ENCODE measurements around the gene RIPK1.
"Not testable (repeated sequence)": the region's sequence is repeated elsewhere in the genome, so short reads cannot be mapped to it uniquely, and the experiment has no call there.

The RIPK1 gene

DNA sequence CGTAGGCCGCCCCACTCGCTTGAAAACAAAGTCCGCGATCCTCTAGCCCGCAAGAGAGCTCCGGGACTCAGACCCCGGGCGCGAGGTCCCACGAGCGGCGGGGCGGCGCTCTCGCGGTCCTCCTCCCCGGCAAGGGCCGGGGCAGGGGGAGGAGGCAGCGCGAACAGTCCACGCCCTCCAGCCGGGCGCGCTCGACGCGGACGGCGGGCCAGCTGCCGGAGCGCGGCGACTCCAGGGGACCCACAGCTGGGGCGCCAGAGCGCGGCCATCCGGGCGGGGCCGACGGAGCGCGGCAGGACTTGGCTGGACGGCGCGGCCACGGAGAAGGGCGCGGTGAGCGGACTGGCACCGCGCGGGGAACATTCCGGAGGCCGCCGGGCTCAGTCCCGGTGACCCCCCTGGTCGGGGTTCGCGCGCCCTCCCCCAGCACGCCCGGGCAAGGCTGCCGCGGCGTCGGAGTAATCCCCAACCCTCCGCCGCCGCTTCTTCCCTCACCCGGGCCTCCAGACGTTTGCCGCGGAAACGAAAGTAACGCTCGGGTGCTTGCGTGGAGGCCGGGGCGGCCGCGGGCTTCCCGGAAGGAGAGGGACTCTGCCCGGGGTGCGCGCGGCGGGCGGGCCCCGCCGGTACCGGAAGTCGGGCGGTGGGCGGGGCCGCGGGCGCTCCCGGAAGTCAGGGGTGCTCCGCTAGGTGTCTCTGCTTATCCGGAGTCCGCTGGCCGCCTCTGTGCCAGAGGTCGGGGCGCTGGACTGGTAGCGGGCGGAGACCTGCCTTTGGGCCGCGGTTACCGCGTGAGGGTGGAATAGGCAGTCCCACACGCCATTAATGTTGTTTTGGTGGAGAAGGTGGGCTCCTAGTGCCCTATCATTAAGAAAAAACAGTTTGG, at the start of gene RIPK1:
Gene RIPK1 (plus strand): TSS at position 166 of the 886 bp plus-strand sequence. CDS start 8,330 bp downstream, outside the sequence.
- H3K4me3 ChIP-seq (ENCODE audit: low read depth, low read length): peak within 1 kb of the TSS; percentile 73
- DNase-seq (ENCODE audit: low read depth): peak; percentile 51

DNA sequence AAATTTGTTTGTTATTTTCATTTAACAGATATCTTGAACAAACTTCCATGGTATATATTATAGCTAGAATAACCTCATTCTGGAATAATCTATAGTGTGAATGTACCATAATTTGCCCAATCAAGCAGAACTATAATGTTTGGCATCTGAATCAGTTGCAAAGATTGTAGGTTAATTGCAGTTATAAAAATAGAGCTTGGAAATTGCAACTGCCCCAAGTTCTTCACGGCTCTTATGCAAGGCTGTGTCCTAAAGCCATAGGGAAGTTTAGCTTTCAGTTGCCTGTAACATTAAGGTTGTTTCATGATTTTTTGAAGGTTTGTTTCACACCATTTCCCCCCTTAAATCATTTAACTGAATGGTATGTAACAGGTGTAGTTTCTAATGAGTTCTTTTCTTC, 49.2 kb upstream of the RIPK1 start:
- H3K4me3 ChIP-seq (ENCODE audit: low read depth, low read length): no peak overlapping the region
- no peak for DNase-seq (ENCODE audit: low read depth)

DNA sequence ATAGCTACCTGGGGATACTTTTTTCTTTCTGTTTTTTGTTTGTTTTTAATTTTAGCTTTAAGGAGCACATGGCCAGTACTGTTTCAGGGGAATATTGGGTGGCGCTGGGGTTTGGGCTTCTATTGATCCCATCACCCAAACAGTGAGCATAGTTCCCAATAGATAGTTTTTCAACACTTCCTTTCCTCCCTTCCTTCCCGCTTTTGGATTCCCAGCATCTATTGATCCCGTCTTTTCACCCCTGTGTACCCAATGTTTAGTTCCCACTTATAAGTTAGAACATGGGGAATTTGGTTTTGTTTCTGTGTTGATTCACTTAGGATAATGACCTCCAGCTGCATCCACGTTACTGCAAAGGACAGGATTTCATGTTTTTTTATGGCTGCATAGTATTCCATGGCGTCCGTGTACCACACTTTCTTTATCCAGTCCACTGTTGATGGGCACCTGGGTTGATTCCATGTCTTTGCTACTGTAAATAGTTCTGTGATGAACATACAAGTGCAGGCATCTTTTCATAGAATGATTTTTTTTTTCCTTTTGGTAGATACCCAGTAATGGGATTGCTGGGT, 48.5 kb upstream of the RIPK1 start:
- H3K4me3 ChIP-seq (ENCODE audit: low read depth, low read length): no peak overlapping the region
- DNase-seq (ENCODE audit: low read depth): no peak

GRCh38 chr6:3020976-3021598, 47.2 kb upstream of the RIPK1 start:
- not testable (repeated sequence) for DNase-seq (ENCODE audit: low read depth)

DNA sequence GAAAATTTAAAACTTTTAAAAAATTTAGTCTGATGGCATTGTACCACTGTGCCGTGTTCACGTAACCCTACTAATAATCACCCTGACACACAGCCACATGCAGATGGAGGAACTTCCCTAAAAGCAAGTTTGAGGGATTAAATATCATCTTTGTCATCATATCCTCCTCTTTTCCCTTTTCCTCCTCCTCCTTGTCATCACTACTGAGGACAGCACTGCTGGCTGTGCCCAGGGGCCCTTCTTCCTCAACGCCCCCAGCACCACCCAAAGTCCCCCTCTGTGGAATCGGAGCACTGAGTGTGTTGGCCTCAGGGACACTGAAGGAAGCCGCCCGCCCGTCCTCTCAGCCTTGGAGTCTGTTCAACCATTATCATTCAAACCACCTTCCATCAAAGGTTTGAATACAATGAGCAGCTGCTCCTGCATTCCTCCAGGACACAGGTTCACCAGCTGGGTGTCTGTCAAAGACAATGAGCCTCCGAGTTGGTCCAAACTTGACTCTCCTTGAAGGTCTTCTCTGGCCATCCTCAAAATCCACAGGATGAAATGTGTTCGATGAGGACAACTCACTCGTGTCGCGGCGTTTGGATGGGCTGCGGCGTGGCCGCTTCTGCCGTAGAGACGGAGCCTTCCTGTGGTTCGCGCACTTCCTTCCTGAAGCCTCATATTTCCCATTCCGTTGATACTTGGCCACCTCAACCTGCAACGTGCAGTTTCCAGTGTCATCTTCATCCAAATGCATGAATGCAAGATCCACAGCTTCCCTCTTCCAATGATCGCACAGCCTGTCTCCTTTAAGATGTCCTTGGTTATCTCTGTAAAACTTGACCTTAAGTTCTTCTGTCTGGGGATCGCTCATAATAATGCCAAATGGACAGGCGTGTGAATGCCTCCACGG, 45.3 kb upstream of the RIPK1 start:
- no peak for DNase-seq (ENCODE audit: low read depth)

More at GRCh38 chr6:3020976-3021598, 47.2 kb upstream of the RIPK1 start:
- H3K4me3 ChIP-seq (ENCODE audit: low read depth, low read length): not testable (repeated sequence)

DNA sequence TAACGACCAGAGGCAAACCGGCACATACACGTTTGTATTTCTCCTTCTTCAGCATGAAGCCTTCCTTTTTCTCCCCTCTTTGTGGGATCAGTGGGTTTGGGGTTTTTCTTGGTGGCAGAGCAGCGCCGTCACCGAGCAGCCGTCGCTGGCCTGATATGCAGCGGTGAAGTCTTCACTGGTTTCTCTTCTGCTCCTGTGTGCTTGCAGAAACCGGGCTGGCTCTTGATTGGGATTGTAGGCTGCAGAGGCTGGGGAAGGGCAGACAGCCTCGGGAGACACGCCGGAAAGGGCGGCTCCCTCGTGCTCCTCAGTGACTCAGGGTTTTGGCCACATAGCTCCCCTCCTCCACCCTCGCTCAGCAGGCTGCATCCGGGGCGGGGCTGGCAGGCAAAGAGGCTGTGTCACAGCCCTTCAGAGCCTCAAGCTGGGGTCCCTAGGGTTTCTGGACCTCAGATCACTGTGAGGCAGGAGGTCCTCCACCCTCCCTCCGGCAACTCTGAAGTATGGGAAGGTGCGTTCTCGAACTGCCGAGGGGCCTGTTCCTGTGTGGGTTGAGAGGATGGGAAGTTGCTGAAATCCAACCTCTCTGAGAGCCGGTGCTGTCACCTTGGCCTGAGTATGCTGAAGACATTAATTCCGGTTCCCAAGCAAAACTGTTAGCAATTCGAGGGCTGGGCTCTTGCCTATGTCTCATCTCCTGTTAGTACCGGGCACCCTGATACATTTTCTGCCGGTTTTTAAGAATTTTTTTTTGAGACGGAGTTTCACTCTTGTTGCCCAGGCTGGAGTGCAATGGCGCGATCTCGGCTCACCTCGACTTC, 44.4 kb upstream of the RIPK1 start:
- H3K4me3 ChIP-seq (ENCODE audit: low read depth, low read length): no peak overlapping the region
- peak; percentile 56 for DNase-seq (ENCODE audit: low read depth)

More for the DNA sequence above, 45.3 kb upstream of the RIPK1 start:
- H3K4me3 ChIP-seq (ENCODE audit: low read depth, low read length): no peak overlapping the region

GRCh38 chr6:3026791-3027626, 41.3 kb upstream of the RIPK1 start:
- peak; percentile 18 for DNase-seq (ENCODE audit: low read depth)
- no peak overlapping the region for H3K4me3 ChIP-seq (ENCODE audit: low read depth, low read length)

DNA sequence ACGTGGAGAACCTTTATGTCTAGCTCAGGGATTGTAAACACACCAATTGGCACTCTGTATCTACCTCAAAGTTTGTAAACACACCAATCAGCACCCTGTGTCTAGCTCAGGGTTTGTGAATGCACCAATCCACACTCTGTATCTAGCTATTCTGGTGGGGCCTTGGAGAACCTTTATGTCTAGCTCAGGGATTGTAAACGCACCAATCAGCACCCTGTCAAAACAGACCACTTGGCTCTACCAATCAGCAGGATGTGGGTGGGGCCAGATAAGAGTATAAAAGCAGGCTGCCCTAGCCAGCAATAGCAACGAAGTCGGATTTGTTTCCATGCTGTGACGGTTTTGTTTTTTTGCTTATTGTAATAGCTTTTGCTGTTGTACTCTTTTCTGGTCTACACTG, 40.1 kb upstream of the RIPK1 start:
- not testable (repeated sequence) for DNase-seq (ENCODE audit: low read depth); H3K4me3 ChIP-seq (ENCODE audit: low read depth, low read length)

GRCh38 chr6:3031857-3032640, 36.2 kb upstream of the RIPK1 start:
- DNase-seq (ENCODE audit: low read depth): no peak
- H3K4me3 ChIP-seq (ENCODE audit: low read depth, low read length): no peak overlapping the region

DNA sequence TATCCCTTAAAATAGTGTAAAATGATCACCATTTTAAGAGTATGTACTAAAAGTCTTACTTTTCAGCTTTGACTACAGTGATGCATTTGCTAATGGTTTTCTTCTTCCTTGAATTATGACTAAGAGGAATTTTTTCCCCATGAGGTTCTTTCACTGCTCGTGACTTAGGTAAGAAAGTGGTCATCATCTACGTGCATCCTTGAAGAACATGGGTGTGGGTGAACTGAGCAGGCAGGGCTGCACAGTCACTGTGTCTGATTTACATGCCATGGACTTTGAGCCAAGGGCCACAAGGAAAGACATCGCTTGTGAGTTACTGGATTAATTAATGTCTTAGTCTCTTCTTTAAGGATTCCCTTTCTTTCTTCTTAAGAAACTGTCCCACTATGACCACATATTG, 35.3 kb upstream of the RIPK1 start:
- DNase-seq (ENCODE audit: low read depth): no peak
- no peak overlapping the region for H3K4me3 ChIP-seq (ENCODE audit: low read depth, low read length)

DNA sequence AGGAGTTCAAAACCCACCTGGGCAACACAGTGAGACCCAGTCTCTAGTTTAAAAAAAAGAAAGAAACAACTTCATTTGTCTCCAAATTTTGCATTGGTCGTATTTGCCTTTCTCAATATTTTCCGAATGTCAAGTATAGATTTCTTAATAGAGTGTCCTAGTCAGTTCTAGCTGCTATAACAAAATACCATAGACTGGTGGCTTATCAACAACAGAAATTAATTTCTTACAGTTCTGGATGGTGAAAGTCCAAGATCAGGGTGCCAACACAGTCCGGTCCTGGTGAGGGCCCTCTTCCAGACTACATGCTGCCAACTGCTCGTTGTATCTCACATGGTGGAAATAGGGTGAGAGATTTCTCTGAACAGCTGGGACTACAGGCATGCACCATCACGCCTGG, 34.6 kb upstream of the RIPK1 start:
- no peak for DNase-seq (ENCODE audit: low read depth)

GRCh38 chr6:3035397-3035796, 32.9 kb upstream of the RIPK1 start:
- no peak overlapping the region for H3K4me3 ChIP-seq (ENCODE audit: low read depth, low read length)
- DNase-seq (ENCODE audit: low read depth): no peak

More for the DNA sequence above, 34.6 kb upstream of the RIPK1 start:
- H3K4me3 ChIP-seq (ENCODE audit: low read depth, low read length): no peak overlapping the region

- DNase-seq (ENCODE audit: low read depth): no peak
- H3K4me3 ChIP-seq (ENCODE audit: low read depth, low read length): no peak overlapping the region
Measured at GRCh38 chr6:3036861-3037637, 31.2 kb upstream of the RIPK1 start.

DNA sequence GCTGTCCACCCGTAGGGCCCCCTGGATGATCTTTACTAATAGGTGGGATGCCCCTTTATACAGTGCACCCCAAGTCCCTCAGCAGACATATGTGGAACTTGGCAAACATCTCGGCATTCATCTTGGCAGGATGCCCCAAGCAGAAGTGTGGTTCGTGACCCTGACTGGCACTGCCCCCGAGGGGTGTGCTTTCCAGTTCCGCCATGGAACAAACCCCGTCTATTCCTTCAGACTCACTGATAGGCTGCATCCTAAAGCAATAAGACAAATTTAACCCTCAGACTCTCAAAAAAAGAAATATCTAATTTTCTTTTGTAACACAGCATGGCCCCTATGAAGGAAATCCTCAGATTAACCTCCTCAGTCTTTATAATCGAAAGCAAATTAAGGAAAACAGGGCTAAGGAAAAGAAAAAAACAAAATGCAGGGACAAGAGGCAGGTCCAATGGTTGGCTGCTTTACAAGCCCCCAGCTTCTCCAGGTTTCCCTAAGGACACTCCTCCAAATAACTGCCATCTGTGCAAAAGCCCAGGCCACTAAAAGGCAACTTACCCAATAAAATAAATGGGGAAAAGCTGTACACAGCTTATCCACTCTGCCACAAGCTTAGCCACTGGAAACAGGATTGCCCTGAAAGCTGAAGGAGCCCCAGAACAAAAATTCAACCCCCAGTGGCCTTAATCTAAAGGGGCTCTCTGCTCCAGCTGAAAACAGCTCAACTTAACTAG, 30.5 kb upstream of the RIPK1 start:
- DNase-seq (ENCODE audit: low read depth): no peak
- no peak overlapping the region for H3K4me3 ChIP-seq (ENCODE audit: low read depth, low read length)

DNA sequence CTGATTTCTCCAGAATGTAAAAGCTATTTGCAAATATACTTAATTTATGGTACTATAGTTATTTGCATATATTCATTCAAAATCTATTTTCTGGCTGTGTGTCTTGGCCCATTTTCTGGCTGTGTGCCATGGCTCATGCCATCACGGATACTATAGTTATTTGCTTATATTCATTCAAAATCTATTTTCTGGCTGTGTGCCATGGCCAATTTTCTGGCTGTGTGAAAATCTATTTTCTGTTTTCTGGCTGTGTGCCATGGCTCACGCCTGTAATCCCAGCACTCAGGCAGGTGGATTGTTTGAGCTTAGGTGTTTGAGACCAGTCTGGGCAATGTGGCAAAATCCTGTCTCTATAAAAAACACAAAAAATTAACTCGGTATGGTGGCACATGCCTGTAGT, 28.9 kb upstream of the RIPK1 start:
- no peak overlapping the region for H3K4me3 ChIP-seq (ENCODE audit: low read depth, low read length)
- DNase-seq (ENCODE audit: low read depth): no peak

DNA sequence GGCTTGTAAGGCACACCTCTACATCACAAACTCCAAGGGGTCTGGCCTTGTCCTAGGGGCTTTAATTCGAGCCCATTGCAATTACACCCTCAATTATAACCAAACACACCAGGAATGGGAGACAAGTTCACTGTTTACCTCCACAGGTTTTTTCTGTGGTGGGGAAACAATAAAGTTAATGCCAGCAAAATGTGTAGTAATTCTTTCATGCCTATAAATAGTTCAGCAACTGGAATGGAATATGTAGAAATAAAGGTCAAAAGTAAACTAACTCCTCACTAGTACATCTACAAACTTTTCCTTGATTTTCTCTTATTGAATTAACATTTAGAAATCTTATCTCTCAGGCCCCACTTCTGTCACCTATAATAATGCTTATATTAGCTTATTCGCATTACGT, 27.1 kb upstream of the RIPK1 start:
- H3K4me3 ChIP-seq (ENCODE audit: low read depth, low read length): no peak overlapping the region
- DNase-seq (ENCODE audit: low read depth): no peak

Data from skeletal muscle cell (primary cell).